Measurements from ENCODE around the gene KRTAP10-5.
"Not testable (repeated sequence)": the region's sequence is repeated elsewhere in the genome, so short reads cannot be mapped to it uniquely, and the experiment has no call there.

KRTAP10-5 gene

GRCh38 chr21:44610157-44610843 is 29.9 kb upstream of the KRTAP10-5 start:
- DNase-seq = not testable (repeated sequence)

- DNase-seq = no peak
Observed at GRCh38 chr21:44609193-44609592, 28.8 kb upstream of the KRTAP10-5 start.

- DNase-seq = no peak
Observed at GRCh38 chr21:44606495-44606894, 26.1 kb upstream of the KRTAP10-5 start.

- DNase-seq = no peak
Observed at GRCh38 chr21:44603911-44604310, 23.5 kb upstream of the KRTAP10-5 start.

GRCh38 chr21:44603109-44603875 is 22.9 kb upstream of the KRTAP10-5 start:
- DNase-seq = no peak

GRCh38 chr21:44602463-44602850 is 22.1 kb upstream of the KRTAP10-5 start:
- DNase-seq = no peak

GRCh38 chr21:44601596-44602462 is 21.4 kb upstream of the KRTAP10-5 start:
- no peak for DNase-seq

- not testable (repeated sequence) for DNase-seq
Observed at GRCh38 chr21:44601091-44601490, 20.7 kb upstream of the KRTAP10-5 start.

GRCh38 chr21:44600118-44600978 is 19.9 kb upstream of the KRTAP10-5 start, which contains the start of gene KRTAP10-7:
Gene KRTAP10-7, plus strand, starts transcription at chr21:44600597. Its CDS starts 25 bp downstream, at chr21:44600622.
- not testable (repeated sequence) for DNase-seq

GRCh38 chr21:44599264-44600029 is 19.0 kb upstream of the KRTAP10-5 start:
- DNase-seq = no peak

GRCh38 chr21:44598061-44598460 is 17.7 kb upstream of the KRTAP10-5 start:
- DNase-seq = no peak

GRCh38 chr21:44596068-44596725 is 15.8 kb upstream of the KRTAP10-5 start:
- no peak for DNase-seq

GRCh38 chr21:44595524-44595923 is 15.1 kb upstream of the KRTAP10-5 start:
- DNase-seq = no peak

GRCh38 chr21:44594406-44594916 is 14.1 kb upstream of the KRTAP10-5 start:
- DNase-seq = no peak

GRCh38 chr21:44593598-44594405 is 13.4 kb upstream of the KRTAP10-5 start:
- DNase-seq = no peak

GRCh38 chr21:44592446-44593311 is 12.3 kb upstream of the KRTAP10-5 start, which contains the start of gene KRTAP10-6:
Gene KRTAP10-6, minus strand, starts transcription at chr21:44592505. Its CDS starts 21 bp downstream, at chr21:44592484.
- DNase-seq = no peak

GRCh38 chr21:44591801-44592130 is 11.4 kb upstream of the KRTAP10-5 start:
- not testable (repeated sequence) for DNase-seq

Data from activated naive CD4-positive, alpha-beta T cell (primary cell).